Pericardium fibroblast (primary cell): ENCODE data around the gene SLC5A11. TPM values are rescaled to one million over a fixed set of nuclear protein-coding genes. Genes with fewer than 3 reads are reported as not detected.

ENCODE experiments used
- total RNA-seq: library from RNA; depleted of rRNA; stranded (reverse); fragments of >200 nt; gene quantifications from 2 replicates; pipeline ENCODE4 v1.2.3, GENCODE V29; 2015

Gene SLC5A11, protein sequence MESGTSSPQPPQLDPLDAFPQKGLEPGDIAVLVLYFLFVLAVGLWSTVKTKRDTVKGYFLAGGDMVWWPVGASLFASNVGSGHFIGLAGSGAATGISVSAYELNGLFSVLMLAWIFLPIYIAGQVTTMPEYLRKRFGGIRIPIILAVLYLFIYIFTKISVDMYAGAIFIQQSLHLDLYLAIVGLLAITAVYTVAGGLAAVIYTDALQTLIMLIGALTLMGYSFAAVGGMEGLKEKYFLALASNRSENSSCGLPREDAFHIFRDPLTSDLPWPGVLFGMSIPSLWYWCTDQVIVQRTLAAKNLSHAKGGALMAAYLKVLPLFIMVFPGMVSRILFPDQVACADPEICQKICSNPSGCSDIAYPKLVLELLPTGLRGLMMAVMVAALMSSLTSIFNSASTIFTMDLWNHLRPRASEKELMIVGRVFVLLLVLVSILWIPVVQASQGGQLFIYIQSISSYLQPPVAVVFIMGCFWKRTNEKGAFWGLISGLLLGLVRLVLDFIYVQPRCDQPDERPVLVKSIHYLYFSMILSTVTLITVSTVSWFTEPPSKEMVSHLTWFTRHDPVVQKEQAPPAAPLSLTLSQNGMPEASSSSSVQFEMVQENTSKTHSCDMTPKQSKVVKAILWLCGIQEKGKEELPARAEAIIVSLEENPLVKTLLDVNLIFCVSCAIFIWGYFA
- total RNA-seq = not detected in 2 replicates

DNA sequence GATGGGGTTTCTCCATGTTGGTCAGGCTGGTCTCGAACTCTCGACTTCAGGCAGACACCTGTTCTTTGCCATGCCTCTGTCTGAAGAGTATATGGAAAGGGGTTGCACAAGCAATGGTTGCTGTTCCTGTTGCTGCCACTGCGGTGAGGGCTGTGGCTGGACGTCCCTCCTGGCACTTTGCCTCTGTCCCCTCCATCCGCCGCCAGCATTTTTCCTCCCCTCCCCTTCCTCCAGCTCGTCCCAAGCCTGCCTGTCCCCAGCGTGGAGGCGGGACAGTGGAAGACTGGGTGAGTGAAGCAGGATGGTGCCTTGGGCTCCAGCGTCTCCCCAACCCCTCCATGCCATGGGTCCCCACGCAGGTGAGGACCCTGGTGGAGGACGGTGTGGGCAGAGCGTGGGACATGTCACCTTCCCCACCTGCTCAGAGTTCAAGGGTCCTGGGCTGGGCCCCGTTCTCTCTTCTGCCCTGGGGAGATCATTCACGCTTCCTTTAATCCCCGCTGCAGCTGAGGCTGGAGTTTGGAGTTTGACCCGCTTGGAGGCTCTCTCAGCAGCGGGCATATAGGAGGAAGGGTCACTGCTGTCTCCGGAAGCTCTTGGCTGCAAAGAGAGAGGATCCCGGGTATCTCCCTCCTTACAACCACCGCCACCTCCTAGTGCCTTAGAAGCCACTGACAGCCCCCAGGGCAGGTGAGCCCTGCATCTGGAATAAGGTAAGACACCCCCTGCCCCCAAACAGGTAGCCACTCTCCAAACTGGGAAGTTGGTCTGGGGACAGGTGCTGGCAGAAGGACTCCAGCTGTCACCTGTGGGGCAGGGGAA, at the start of gene SLC5A11:
Gene SLC5A11, plus strand, starts transcription at position 238 of the 822 bp plus-strand sequence. CDS start 12,681 bp downstream, outside the sequence.

Other genes with a start within 250 kb of the SLC5A11 start
- 34.9 and 37.7 TPM in 2 replicates for gene TNRC6A, start 116.3 kb upstream of the SLC5A11 start, total RNA-seq
- 28.1 and 32.1 TPM in 2 replicates for gene ARHGAP17, start 169.4 kb downstream of the SLC5A11 start, total RNA-seq